Transverse colon (tissue), 4 donors: Measurements from ENCODE around the gene NEK8. TPM values are rescaled to one million over a fixed set of nuclear protein-coding genes. Genes with fewer than 3 reads are reported as not detected.

Experiments
- DNase-seq: peaks from one replicate; pipeline ENCODE4 v3.0.0-alpha.2; 2019
- H3K27ac ChIP-seq, 4 donors: fragments of 200-600 bp; sonication (generic); 2 replicates each; pipeline ENCODE4 v1.5.1; 2016 to 2018; ENCODE audit warnings: inconsistent platforms in 4 of 4
- H3K27me3 ChIP-seq: fragments of 200-600 bp; sonication (generic); 2 replicates; pipeline ENCODE4 v1.5.1; 2017; ENCODE audit warnings: inconsistent platforms
- H3K36me3 ChIP-seq, 4 donors: fragments of 200-600 bp; sonication (generic); 2 replicates each; pipeline ENCODE4 v1.5.1; 2017 to 2019; ENCODE audit warnings: inconsistent platforms in 4 of 4
- H3K4me1 ChIP-seq, 4 donors: fragments of 200-600 bp; sonication (generic); 2 replicates each; pipeline ENCODE4 v1.5.1; 2017 to 2020; ENCODE audit warnings: inconsistent platforms in 4 of 4
- H3K4me3 ChIP-seq, 4 donors: fragments of 200-600 bp; sonication (generic); 1 replicate in 1 of 4; 2 replicates in 3 of 4; pipeline versions ENCODE4 v1.5.1 to v1.6.1; 2017 to 2019; ENCODE audit warnings: inconsistent platforms in 4 of 4
- H3K9me3 ChIP-seq, 2 donors: fragments of 200-600 bp; sonication (generic); 2 replicates each; pipeline ENCODE4 v1.5.1; 2017 to 2019; ENCODE audit warnings: inconsistent platforms in 2 of 2
- EP300 ChIP-seq: sonication (generic); formaldehyde crosslinking; IDR thresholded peaks from one replicate; pipeline ENCODE4 v1.6.1; 2017; ENCODE audit warnings: antibody characterized with exemption, low read depth
- POLR2A ChIP-seq: fragments of 450-650 bp; IDR thresholded peaks from one replicate; pipeline ENCODE4 v1.6.1; 2016; ENCODE audit warnings: antibody characterized with exemption, mild to moderate bottlenecking, moderate library complexity
- POLR2AphosphoS5 ChIP-seq, 3 donors: sonication (generic); formaldehyde crosslinking; IDR thresholded peaks; one replicate each; pipeline ENCODE4 v1.6.1; 2016; ENCODE audit warnings: antibody characterized with exemption in 3 of 3
- WGBS, 2 donors: methylation state at CpG; one replicate each; pipeline ENCODE4 v1.1.5; 2018; ENCODE audit warnings: low coverage in 1 of 2; 5-methylcytosine and 5-hydroxymethylcytosine counted together
- in situ Hi-C, 4 donors: fragments of 200-750 bp; cut with MboI; loops; one replicate each; pipeline versions ENCODE4 v1.15.0 to v1.15.1; 2017; ENCODE audit warnings: low sequenced_read_pairs in 3 of 4, low pct_ligation_motif_present in 1 of 4, low pct_unique_long_range_greater_than_20kb in 1 of 4
- intact Hi-C: fragments of 100-400 bp; cut with DNase I; formaldehyde crosslinking; loops from one replicate; pipeline ENCODE4 v1.15.1; 2023; ENCODE audit warnings: low total_unique reads
- total RNA-seq, 4 donors: library from RNA; depleted of rRNA; stranded (reverse); fragments of >200 nt; gene quantifications; one replicate each; pipeline ENCODE4 v1.1.0, GENCODE V29; 2016
- TF ChIP-seq, protein P1 (sequence below), 5 experiments: fragments of 200-600 bp in 3 of 5; fragments of 450-650 bp in 2 of 5; sonication (generic) in 3 of 5; IDR thresholded peaks; 1 replicate in 2 of 5; 2 replicates in 3 of 5; pipeline ENCODE4 v1.5.1; 2016 to 2017; ENCODE audit warnings: antibody characterized with exemption in 5 of 5, inconsistent platforms in 3 of 5, mild to moderate bottlenecking in 2 of 5, moderate library complexity in 1 of 5

NEK8 gene
- total RNA-seq, 4 donors from 2014 or later = 5.7 to 52.3 (median 8.3) TPM

DNA sequence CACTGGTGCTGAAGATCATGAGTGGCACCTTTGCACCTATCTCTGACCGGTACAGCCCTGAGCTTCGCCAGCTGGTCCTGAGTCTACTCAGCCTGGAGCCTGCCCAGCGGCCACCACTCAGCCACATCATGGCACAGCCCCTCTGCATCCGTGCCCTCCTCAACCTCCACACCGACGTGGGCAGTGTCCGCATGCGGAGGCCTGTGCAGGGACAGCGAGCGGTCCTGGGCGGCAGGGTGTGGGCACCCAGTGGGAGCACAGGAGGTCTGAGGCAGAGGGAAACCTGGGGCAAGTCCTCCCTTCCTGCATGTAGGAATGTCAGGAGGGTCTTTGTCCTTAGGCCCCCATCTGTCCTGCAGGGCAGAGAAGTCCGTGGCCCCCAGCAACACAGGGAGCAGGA, 8.7 kb downstream of the NEK8 start:
- H3K36me3 ChIP-seq = no peaks in the 10 kb centered on the region
- H3K9me3 ChIP-seq = no peaks in the 10 kb centered on the region
- H3K4me1 ChIP-seq = peaks cover 0 to 10% (median 7%) of the 10 kb centered on the region in 4 donors
- WGBS, 2 donors = 95% methylated on average over 12 of the region's 12 CpGs; no CpG with 5 or more reads in 1 of the 2 donors
- in situ Hi-C loops (no loop called here), intact Hi-C loops (no loop called here)
- no peak overlapping the region for H3K4me3 ChIP-seq
- DNase-seq = no peak
- no peaks in the 10 kb centered on the region for H3K27me3 ChIP-seq
- TF ChIP-seq, protein P1, sequence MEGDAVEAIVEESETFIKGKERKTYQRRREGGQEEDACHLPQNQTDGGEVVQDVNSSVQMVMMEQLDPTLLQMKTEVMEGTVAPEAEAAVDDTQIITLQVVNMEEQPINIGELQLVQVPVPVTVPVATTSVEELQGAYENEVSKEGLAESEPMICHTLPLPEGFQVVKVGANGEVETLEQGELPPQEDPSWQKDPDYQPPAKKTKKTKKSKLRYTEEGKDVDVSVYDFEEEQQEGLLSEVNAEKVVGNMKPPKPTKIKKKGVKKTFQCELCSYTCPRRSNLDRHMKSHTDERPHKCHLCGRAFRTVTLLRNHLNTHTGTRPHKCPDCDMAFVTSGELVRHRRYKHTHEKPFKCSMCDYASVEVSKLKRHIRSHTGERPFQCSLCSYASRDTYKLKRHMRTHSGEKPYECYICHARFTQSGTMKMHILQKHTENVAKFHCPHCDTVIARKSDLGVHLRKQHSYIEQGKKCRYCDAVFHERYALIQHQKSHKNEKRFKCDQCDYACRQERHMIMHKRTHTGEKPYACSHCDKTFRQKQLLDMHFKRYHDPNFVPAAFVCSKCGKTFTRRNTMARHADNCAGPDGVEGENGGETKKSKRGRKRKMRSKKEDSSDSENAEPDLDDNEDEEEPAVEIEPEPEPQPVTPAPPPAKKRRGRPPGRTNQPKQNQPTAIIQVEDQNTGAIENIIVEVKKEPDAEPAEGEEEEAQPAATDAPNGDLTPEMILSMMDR (IDR thresholded peaks at IDR 0.05) = no peak
- no peak for TF ChIP-seq POLR2A
- TF ChIP-seq POLR2AphosphoS5 (IDR thresholded peaks at IDR 0.05) = no peak
- no peak for TF ChIP-seq EP300
- no peak overlapping the region for H3K27ac ChIP-seq

DNA sequence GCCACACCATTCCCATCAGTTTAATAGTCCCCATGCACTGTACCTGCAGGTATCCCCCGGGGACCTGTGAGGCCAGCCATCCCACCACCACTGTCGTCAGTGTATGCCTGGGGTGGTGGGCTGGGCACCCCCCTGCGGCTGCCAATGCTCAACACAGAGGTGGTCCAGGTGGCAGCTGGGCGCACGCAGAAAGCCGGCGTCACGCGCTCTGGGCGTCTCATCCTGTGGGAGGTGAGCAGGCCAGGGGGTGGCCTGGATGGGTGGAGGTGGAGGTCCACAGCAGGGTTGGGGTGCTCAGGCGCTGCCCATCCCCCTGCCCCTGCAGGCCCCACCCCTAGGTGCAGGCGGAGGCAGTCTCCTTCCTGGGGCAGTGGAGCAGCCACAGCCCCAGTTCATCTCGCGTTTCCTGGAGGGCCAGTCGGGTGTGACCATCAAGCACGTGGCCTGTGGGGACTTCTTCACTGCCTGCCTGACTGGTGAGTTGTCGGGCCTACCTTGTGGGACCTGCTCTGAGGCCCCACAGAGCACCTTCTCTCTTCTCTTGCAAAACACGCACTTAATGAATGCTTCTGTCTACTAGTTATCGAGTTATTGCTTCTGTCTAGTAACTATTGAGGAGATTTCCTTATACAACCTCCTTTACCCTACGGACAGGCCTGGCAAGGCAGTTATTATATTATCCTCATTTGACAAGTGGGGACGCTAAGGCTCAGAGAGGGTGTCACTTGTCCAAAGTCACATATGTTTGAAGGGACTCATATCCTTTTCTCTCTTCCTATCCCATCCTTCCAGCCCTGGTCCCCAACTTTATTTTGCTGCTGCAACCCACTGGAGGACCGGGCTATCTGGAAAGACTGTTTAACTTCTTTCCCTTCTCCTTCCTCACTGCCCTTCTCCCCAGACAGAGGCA, 9.4 kb downstream of the NEK8 start:
- peak; percentile 69 for DNase-seq

DNA sequence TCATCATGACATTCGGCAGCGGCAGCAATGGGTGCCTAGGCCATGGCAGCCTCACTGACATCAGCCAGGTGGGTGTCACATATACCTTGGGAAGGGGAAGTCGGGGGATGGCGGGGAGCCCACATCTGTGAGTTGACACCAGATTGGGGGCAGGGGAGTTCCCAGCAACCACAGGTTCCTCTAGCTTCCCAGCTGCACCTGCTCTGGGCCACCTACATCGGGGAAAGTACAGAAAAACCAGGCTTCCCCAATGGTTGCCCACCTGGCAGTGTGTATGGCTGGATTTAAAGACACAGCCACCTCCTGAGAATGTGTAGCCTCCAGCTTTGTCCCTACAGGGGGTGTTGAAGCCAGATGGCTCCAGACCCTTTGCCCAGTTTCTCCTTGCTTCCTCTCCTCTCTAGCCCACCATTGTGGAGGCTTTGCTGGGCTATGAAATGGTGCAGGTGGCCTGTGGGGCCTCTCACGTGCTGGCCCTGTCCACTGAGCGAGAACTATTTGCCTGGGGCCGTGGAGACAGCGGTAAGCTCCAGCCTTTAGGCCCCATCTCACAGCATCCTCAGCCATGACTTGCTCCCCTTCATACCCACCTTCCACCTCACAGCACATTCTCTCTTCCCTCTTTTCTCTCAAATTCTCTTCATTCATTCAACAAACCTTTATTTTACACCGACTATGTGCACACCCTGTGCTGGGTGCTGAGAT, 10.2 kb downstream of the NEK8 start:
- H3K27ac ChIP-seq = peak overlapping the region in 2 of 4 donors; percentile 43 to 44
- no peak overlapping the region for H3K4me3 ChIP-seq
- no peak for TF ChIP-seq POLR2AphosphoS5 (IDR thresholded peaks at IDR 0.05)
- TF ChIP-seq EP300 = no peak
- TF ChIP-seq POLR2A = no peak
- TF ChIP-seq, protein P1 (IDR thresholded peaks at IDR 0.05) = no peak
- in situ Hi-C loops = no loop called here
- H3K27me3 ChIP-seq = no peaks in the 10 kb centered on the region
- H3K9me3 ChIP-seq = no peaks in the 10 kb centered on the region
- peaks cover 0 to 21% (median 19%) of the 10 kb centered on the region in 4 donors for H3K4me1 ChIP-seq
- intact Hi-C loops = no loop called here
- peak; percentile 61 for DNase-seq
- no peaks in the 10 kb centered on the region for H3K36me3 ChIP-seq
- 85% methylated on average over 6 to 10 of the region's 10 CpGs for WGBS, 2 donors

More for the DNA sequence above, 9.4 kb downstream of the NEK8 start:
- Histone ChIP-seq H3K27me3 (no peaks in the 10 kb centered on the region), H3K4me1 (peaks cover 0 to 17% (median 14%) of the 10 kb centered on the region in 4 donors), H3K27ac (peak overlapping the region in 2 of 4 donors; percentile 5 to 44), H3K4me3 (no peak overlapping the region), H3K36me3 (no peaks in the 10 kb centered on the region), H3K9me3 (no peaks in the 10 kb centered on the region)
- TF ChIP-seq POLR2AphosphoS5 (IDR thresholded peaks at IDR 0.05) (no peak), EP300 (no peak), POLR2A (no peak)
- TF ChIP-seq, protein P1 (IDR thresholded peaks at IDR 0.05) = no peak
- in situ Hi-C loops = no loop called here
- WGBS, 2 donors = 55 to 92% methylated on average over 4 to 15 of the region's 22 CpGs
- intact Hi-C loops = no loop called here
